EH (cell line): ENCODE results near the gene AGO1.

Experiments used
- DNase-seq: peaks from one replicate; pipeline ENCODE4 v3.0.0-alpha.2; 2015; ENCODE audit warnings: low read depth

AGO1 gene

GRCh38 chr1:35972631-35973030 lies 89.6 kb downstream of the AGO1 start:
- peak; percentile 21 for DNase-seq

- DNase-seq, result no peak
These were observed 97.1 kb downstream of the AGO1 start for GRCh38 chr1:35980090-35980489.
